ENCODE results near the gene MFAP3L.
"Not testable (repeated sequence)": the region's sequence is repeated elsewhere in the genome, so short reads cannot be mapped to it uniquely, and the experiment has no call there.

Gene MFAP3L

GRCh38 chr4:169945636-169946035 lies 80.6 kb downstream of the MFAP3L start:
- DNase-seq (ENCODE audit: low read depth in 4 of 4, low spot score in 1 of 4) = no peak

DNA sequence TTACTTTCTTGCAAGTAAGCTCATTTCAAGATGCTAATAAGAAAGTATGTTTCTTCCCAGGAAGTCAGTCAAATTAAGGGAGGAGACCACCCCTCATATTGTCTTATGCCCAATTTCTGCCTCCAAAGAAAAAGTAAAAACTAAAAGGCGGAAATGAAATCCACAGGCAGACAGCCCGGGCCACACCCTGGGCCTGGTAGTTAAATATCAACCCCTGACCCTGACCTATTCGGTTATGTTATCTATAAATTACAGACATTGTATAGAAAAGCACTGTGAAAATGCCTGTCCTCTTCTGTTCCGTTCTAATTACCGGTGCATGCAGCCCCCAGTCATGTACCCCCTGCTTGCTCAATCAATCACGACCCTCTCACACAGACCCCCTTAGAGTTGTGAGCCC lies 82.6 kb downstream of the MFAP3L start:
- DNase-seq (ENCODE audit: low read depth in 4 of 4, low spot score in 1 of 4) = not testable (repeated sequence)

GRCh38 chr4:169941141-169941540 lies 85.1 kb downstream of the MFAP3L start:
- no peak for DNase-seq (ENCODE audit: low read depth in 4 of 4, low spot score in 1 of 4)

DNA sequence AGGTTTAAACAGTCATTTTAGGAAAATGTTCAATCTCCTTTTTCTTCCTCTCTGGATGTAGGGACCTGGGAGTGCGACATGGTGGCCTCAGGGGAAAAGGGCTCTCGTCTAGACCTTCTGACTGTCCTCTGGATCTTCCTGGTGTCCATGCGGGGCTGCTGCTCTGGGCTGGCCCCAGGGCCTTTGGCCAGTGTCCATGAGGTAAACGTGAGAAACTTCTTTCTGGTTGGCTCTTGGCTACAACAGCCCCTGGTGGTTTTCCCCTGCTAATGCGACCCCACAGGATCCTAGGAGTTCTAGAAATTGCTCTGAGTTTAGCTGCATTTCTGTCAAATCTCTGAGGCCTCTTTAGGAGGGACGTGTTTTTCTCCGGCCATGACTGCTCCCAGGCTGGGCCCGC lies 85.7 kb downstream of the MFAP3L start:
- DNase-seq (ENCODE audit: low read depth in 4 of 4, low spot score in 1 of 4) = no peak
